Measurements from ENCODE around the gene RHBDF2. TPM values are rescaled to one million over a fixed set of nuclear protein-coding genes. Genes with fewer than 3 reads are reported as not detected.

The RHBDF2 gene
- total RNA-seq, 1 donor, result 1.4 TPM

GRCh38 chr17:76546556-76547182, 45.4 kb upstream of the RHBDF2 start:
- no peak overlapping the region for H3K4me3 ChIP-seq (ENCODE audit: low read depth, low read length)
- TF ChIP-seq, protein P1, sequence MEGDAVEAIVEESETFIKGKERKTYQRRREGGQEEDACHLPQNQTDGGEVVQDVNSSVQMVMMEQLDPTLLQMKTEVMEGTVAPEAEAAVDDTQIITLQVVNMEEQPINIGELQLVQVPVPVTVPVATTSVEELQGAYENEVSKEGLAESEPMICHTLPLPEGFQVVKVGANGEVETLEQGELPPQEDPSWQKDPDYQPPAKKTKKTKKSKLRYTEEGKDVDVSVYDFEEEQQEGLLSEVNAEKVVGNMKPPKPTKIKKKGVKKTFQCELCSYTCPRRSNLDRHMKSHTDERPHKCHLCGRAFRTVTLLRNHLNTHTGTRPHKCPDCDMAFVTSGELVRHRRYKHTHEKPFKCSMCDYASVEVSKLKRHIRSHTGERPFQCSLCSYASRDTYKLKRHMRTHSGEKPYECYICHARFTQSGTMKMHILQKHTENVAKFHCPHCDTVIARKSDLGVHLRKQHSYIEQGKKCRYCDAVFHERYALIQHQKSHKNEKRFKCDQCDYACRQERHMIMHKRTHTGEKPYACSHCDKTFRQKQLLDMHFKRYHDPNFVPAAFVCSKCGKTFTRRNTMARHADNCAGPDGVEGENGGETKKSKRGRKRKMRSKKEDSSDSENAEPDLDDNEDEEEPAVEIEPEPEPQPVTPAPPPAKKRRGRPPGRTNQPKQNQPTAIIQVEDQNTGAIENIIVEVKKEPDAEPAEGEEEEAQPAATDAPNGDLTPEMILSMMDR (IDR thresholded peaks at IDR 0.05; ENCODE audit: insufficient read depth, low read length), result no peak

DNA sequence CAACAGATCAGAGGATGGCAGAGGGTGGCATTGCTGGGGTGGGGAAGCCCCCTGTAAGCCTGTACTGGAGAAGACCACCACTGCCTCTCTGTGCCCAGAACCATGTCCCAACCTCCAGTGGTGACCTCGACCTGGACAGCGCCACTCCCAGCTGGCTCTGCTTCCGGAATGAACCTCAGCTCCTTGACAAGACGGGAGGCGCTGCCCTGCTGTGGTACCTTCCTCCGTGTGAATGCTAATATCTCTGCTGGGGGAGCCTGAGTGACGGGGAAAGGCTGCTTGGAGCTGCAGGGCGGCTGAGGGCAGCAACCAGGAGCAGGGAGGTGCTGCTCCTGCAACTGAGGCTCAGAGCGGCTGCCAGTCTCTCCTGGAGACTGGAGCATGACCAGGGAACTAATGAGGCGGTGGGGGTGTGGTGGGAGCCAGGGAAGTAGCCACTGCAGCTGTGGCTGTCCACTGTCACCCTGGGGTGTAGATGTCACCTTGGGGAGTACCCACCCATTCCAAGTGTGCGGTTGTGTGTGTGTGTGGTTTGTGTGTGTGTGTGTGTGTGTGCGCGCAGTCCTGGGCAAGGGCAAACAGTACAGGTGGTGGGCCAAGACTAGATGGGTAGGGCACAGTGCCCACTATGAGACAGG, 44.8 kb upstream of the RHBDF2 start:
- no peak overlapping the region for H3K4me3 ChIP-seq (ENCODE audit: low read depth, low read length)
- no peak for DNase-seq (ENCODE audit: low read depth)
- TF ChIP-seq, protein P1 (IDR thresholded peaks at IDR 0.05; ENCODE audit: insufficient read depth, low read length), result no peak

More at GRCh38 chr17:76546556-76547182, 45.4 kb upstream of the RHBDF2 start:
- DNase-seq (ENCODE audit: low read depth), result peak; percentile 91

GRCh38 chr17:76544546-76545365, 43.5 kb upstream of the RHBDF2 start:
- TF ChIP-seq, protein P1 (IDR thresholded peaks at IDR 0.05; ENCODE audit: insufficient read depth, low read length), result no peak
- no peak overlapping the region for H3K4me3 ChIP-seq (ENCODE audit: low read depth, low read length)
- DNase-seq (ENCODE audit: low read depth), result no peak

- DNase-seq (ENCODE audit: low read depth), result no peak
- no peak overlapping the region for H3K4me3 ChIP-seq (ENCODE audit: low read depth, low read length)
- TF ChIP-seq, protein P1 (IDR thresholded peaks at IDR 0.05; ENCODE audit: insufficient read depth, low read length), result no peak
Observed at GRCh38 chr17:76543826-76544545, 42.8 kb upstream of the RHBDF2 start.

DNA sequence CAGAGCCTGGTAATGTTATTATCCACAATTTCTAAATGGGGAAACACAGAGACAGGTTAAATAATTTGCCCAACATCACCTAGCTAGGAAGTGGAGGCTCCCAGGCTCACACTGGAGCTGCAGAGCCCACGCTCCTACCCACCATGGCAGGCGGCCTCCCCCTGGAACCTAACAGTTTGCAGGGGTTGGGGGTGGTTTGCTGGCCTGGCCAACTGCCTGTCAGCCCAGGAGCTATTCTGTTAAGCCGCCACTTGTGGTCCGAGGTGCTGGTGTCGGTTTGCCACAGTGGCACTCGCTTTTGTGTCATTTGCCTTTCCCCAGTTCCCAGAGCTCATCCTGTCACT, 42.2 kb upstream of the RHBDF2 start:
- TF ChIP-seq, protein P1 (IDR thresholded peaks at IDR 0.05; ENCODE audit: insufficient read depth, low read length), result no peak
- DNase-seq (ENCODE audit: low read depth), result no peak
- no peak overlapping the region for H3K4me3 ChIP-seq (ENCODE audit: low read depth, low read length)

GRCh38 chr17:76542984-76543383, 41.8 kb upstream of the RHBDF2 start:
- H3K4me3 ChIP-seq (ENCODE audit: low read depth, low read length), result no peak overlapping the region
- no peak for DNase-seq (ENCODE audit: low read depth)
- TF ChIP-seq, protein P1 (IDR thresholded peaks at IDR 0.05; ENCODE audit: insufficient read depth, low read length), result no peak

All from fibroblast of the aortic adventitia (primary cell).